Measurements from ENCODE around the gene MTNR1A.

Gene MTNR1A

DNA sequence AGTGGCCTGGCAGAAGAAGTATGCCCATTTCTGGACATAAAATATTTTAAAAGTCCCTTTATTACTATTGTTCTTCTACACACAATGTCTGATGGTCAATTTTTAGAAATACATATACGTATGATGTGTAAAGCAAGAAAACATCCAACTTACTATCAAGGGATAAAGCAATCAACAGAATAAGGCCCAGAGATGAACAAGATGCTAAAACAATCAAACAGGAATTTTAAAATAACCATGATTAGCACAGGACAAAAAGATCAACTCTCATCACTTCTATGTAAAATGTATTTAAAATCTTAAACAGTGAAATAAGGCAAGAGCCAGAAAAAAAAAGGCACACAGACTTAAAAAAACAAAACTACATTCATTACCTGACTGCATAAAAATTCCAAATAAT is 60.9 kb downstream of the MTNR1A start:
- DNase-seq (ENCODE audit: low read depth in 2 of 3, low spot score in 1 of 3) = no peak

DNA sequence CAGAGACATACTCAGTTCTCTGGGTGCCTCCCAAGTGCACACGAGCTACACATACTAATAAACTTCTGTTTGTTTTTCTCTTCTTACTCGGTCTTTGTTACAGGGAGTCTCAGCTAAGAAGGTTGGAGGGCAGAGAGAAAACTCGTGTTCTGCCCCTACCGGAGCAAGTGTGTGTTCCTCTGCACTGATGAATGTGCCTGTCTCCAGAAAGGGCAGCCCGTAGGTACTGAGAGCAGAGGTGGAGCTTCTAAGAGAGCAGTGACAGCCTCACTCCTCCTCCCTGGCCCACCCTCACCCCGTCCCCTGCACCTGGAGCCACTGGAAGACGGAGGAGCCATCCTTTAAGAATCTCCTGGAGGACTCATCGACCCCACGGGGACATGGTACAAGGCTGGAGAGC is 67.6 kb downstream of the MTNR1A start:
- no peak for DNase-seq (ENCODE audit: low read depth in 2 of 3, low spot score in 1 of 3)

DNA sequence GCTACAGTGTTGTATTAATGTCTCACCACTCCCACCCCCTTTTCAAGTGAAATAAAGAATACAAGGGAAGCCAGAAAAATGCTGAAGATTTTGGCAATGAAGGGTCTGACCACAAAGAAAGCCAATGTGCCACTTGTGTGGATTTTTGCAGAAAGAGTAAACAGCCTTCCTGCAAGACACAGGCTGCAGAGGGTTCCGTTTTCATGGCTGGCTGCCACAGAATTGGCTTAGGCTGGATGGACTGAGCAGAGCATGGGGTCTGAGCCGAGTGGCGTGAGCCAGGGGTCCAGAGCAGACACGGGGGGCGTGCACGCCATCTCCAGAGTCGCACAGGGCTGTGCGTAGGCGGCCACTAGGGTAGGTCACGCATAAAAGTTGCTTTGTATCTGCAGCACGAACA is 69.2 kb downstream of the MTNR1A start:
- DNase-seq (ENCODE audit: low read depth in 2 of 3, low spot score in 1 of 3) = no peak

DNA sequence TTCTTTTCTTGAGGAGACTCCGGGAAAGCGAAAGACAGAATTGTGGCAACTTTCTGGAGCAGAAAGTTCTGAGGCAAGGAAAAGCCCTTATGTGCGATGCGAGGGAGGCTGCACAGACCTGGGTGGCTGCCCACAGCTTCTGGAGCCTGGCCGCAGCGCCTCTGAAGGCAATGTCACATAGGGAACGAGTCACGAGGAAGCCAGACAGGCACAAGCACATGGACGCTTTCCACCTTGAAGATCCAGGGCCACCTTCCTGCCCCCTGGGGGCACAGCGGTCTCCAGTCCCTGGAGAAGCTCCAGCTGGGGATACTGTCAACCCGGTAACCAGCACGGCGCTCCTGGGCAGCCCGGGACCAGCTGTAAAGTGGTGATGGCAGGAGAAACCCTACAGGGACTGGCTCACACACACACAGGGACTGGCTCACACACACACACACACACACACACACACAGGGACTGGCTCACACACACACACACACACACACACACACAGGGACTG is 69.8 kb downstream of the MTNR1A start:
- DNase-seq (ENCODE audit: low read depth in 2 of 3, low spot score in 1 of 3) = no peak

DNA sequence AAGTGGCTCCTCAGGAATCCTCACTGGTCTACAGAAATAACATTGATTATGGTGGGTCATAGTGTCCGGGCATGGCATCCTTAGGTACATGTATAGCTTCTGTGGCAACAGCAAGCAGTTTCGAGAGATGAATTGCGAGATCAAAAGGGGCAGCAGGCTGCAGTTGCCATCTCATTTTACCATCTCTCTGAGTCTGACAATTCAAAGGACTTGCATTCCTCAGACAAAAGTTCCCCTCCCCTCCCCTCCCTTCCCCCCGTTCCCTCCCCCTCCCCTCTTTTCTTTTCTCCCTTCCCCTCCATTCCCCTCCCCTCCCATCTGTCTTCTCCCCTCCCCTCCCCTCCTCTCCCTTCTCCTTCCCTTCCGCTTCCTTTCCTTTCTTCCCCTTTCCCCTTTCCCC is 70.2 kb downstream of the MTNR1A start:
- DNase-seq (ENCODE audit: low read depth in 2 of 3, low spot score in 1 of 3) = no peak

DNA sequence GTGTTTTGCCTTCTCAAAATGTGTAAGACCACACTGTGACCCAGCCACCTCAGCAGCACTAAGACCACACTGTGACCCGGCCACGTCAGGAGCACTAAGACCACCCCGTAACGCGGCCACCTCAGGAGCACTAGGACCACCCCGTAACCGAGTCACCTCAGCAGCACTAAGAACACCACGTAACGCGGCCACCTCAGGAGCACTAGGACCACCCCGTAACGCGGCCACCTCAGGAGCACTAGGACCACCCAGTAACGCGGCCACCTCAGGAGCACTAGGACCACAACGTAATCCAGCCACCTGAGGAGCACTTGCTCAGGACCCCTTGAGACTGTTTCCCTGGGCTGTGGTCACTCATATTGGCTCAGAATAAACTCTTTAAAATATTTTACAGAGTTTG is 71.7 kb downstream of the MTNR1A start:
- DNase-seq (ENCODE audit: low read depth in 2 of 3, low spot score in 1 of 3) = no peak
